Endothelial cell of umbilical vein (primary cell): Measurements from ENCODE around the gene VRTN. TPM values are rescaled to one million over a fixed set of nuclear protein-coding genes. Genes with fewer than 3 reads are reported as not detected.

Experiments
- BruUV-seq: library from RNA; stranded (reverse); fragments of 400-500 nt; replicated peaks from 2 replicates; lab custom pipeline; 2021; lab: Mats Ljungman, UMichigan
- CTCF ChIA-PET: fragments of 300-600, 350-600 bp; sonication (Branson Sonifier 250); formaldehyde crosslinking; loops from one replicate; lab custom pipeline; 2021; ENCODE audit warnings: antibody characterized with exemption, inconsistent platforms; lab: Charles Lee
- POLR2A ChIA-PET: fragments of 300-600, 350-600 bp; sonication (Branson Sonifier 250); formaldehyde crosslinking; loops from one replicate; lab custom pipeline; 2021; ENCODE audit warnings: antibody characterized with exemption, inconsistent platforms; lab: Charles Lee
- DNase-seq: peaks from one replicate; pipeline ENCODE4 v3.0.0-alpha.2; 2011; ENCODE audit warnings: low read depth, low spot score
- FAIRE-seq: peaks from 2 replicates; lab custom pipeline; 2011; peaks lifted over from hg19 to GRCh38; lab: Jason Lieb, UNC
- H2AFZ ChIP-seq: 2 replicates; pipeline ENCODE4 v1.6.0; 2012; ENCODE audit warnings: low read depth, low read length, control low read depth, inconsistent platforms
- H3K27ac ChIP-seq: 2 replicates; pipeline ENCODE4 v1.5.1; 2011; ENCODE audit warnings: low read depth, mild to moderate bottlenecking, control low read depth, low read length, moderate library complexity; ENCODE audit not compliant: insufficient read depth
- H3K27me3 ChIP-seq, 2 experiments: 2 replicates each; pipeline versions ENCODE4 v1.6.0 to v1.6.1; 2011; ENCODE audit warnings: low read length in 2 of 2, mixed read lengths in 1 of 2; ENCODE audit not compliant: control insufficient read depth in 2 of 2, insufficient read depth in 2 of 2
- H3K36me3 ChIP-seq, 2 experiments: 2 replicates in 1 of 2; 3 replicates in 1 of 2; pipeline ENCODE4 v1.5.1; 2011; ENCODE audit warnings: low read length in 2 of 2, mild to moderate bottlenecking in 1 of 2, moderate library complexity in 1 of 2; ENCODE audit not compliant: control insufficient read depth in 2 of 2, insufficient read depth in 2 of 2; ENCODE audit errors: extremely low read depth in 1 of 2
- H3K4me1 ChIP-seq: 3 replicates; pipeline ENCODE4 v1.5.1; 2011; ENCODE audit warnings: mild to moderate bottlenecking, low read length; ENCODE audit not compliant: control insufficient read depth, insufficient read depth; ENCODE audit errors: extremely low read depth
- H3K4me2 ChIP-seq: 2 replicates; pipeline ENCODE4 v1.6.1; 2011; ENCODE audit warnings: low read length, control low read depth, mixed read lengths; ENCODE audit not compliant: insufficient read depth
- H3K4me3 ChIP-seq, 3 experiments: fragments of 200-600 bp in 1 of 3; sonication (generic), shearing (Covaris generic) in 1 of 3; replicated peaks in 1 of 3; 2 replicates each; pipeline ENCODE4 v1.5.1; 2011 to 2016; ENCODE audit warnings: control low read depth in 3 of 3, low read length in 3 of 3, mild to moderate bottlenecking in 2 of 3, inconsistent platforms in 1 of 3, low read depth in 1 of 3, moderate library complexity in 1 of 3; ENCODE audit not compliant: insufficient read depth in 1 of 3
- H3K79me2 ChIP-seq: 2 replicates; pipeline ENCODE4 v1.6.0; 2012; ENCODE audit warnings: low read length, inconsistent platforms; ENCODE audit not compliant: control insufficient read depth, insufficient read depth
- H3K9ac ChIP-seq: replicated peaks from 2 replicates; pipeline ENCODE3; 2011; ENCODE audit warnings: low read length, control low read depth; ENCODE audit not compliant: insufficient read depth; ENCODE audit errors: extremely low read depth
- H3K9me1 ChIP-seq: replicated peaks from 3 replicates; pipeline ENCODE4 v1.6.0; 2011; ENCODE audit warnings: mild to moderate bottlenecking, low read length; ENCODE audit not compliant: control insufficient read depth, insufficient read depth; ENCODE audit errors: extremely low read depth
- H3K9me3 ChIP-seq: replicated peaks from 2 replicates; pipeline ENCODE4 v1.5.1; 2012; ENCODE audit warnings: low read length, inconsistent platforms; ENCODE audit not compliant: control insufficient read depth, insufficient read depth
- H4K20me1 ChIP-seq: replicated peaks from 2 replicates; pipeline ENCODE3; 2011; ENCODE audit warnings: mild to moderate bottlenecking, low read length; ENCODE audit not compliant: control insufficient read depth, insufficient read depth; ENCODE audit errors: extremely low read depth
- EZH2 ChIP-seq: IDR thresholded peaks from 2 replicates; pipeline ENCODE4 v1.6.1; 2012; ENCODE audit warnings: borderline replicate concordance, low read depth, mild to moderate bottlenecking, moderate library complexity, low read length, inconsistent platforms; ENCODE audit not compliant: severe bottlenecking
- FOS ChIP-seq: IDR thresholded peaks from 2 replicates; pipeline ENCODE4 v1.6.1; 2011; ENCODE audit warnings: mild to moderate bottlenecking, low read length, moderate library complexity, borderline replicate concordance; ENCODE audit not compliant: insufficient read depth
- GATA2 ChIP-seq: IDR thresholded peaks from 2 replicates; pipeline ENCODE4 v1.7.0; 2011; ENCODE audit warnings: low read depth, mild to moderate bottlenecking, moderate library complexity, mixed read lengths, low read length; ENCODE audit not compliant: insufficient read length, insufficient read depth
- JUN ChIP-seq: IDR thresholded peaks from 2 replicates; pipeline ENCODE4 v1.6.1; 2011; ENCODE audit warnings: borderline replicate concordance, low read depth; ENCODE audit not compliant: insufficient read length, insufficient read depth
- MYC ChIP-seq: IDR thresholded peaks from one replicate; pipeline ENCODE4 v1.6.1; 2011; ENCODE audit warnings: mild to moderate bottlenecking, low read depth, low read length
- POLR2A ChIP-seq: IDR thresholded peaks from 2 replicates; pipeline ENCODE4 v1.6.1; 2012; ENCODE audit warnings: low read depth, mild to moderate bottlenecking, control low read depth, low read length
- POLR2AphosphoS5 ChIP-seq: IDR thresholded peaks from 2 replicates; pipeline ENCODE4 v1.6.1; 2012; ENCODE audit warnings: low read depth, mild to moderate bottlenecking, control low read depth, low read length, moderate library complexity; ENCODE audit not compliant: insufficient read depth
- dilution Hi-C: fragments of 300-500 bp; cut with MboI; formaldehyde crosslinking; loops from one replicate; pipeline ENCODE4 v1.15.0; 2019; ENCODE audit warnings: low sequenced_read_pairs; ENCODE audit not compliant: extremely low pct_ligation_motif_present
- intact Hi-C: fragments of 100-400 bp; cut with micrococcal nuclease; formaldehyde crosslinking; loops from one replicate; pipeline ENCODE4 v1.10.0; 2022
- polyA plus RNA-seq, 4 experiments: library from polyadenylated mRNA; depleted of rRNA in 3 of 4; stranded (reverse) in 3 of 4; unstranded in 1 of 4; fragments of >200 nt; gene quantifications; 2 replicates each; pipeline versions ENCODE4 v1.2.1 to v1.2.3, GENCODE V29; 2011 to 2012; ENCODE audit warnings: missing spikeins in 1 of 4
- total RNA-seq: library from RNA; stranded (reverse); gene quantifications from 2 replicates; pipeline ENCODE4 v1.2.3, GENCODE V29; 2021
- TF ChIP-seq, protein P1 (sequence below), 2 donors: IDR thresholded peaks; 1 replicate in 1 of 2; 2 replicates in 1 of 2; pipeline ENCODE4 v1.5.1; 2011; ENCODE audit warnings: low read length in 2 of 2, mild to moderate bottlenecking in 2 of 2, moderate library complexity in 2 of 2, control low read depth in 1 of 2, inconsistent platforms in 1 of 2, low read depth in 1 of 2; ENCODE audit not compliant: insufficient read depth in 1 of 2; ENCODE audit errors: extremely low read depth in 1 of 2
- TF ChIP-seq, protein P2 (sequence below): IDR thresholded peaks from 2 replicates; pipeline ENCODE4 v1.6.1; 2011; ENCODE audit not compliant: insufficient read depth, insufficient read length

Gene VRTN
- total and polyA plus RNA-seq, 2 donors (not counting 3 experiments of a cell fraction or from before 2014, with no cell fraction given), result 0.03 TPM; not detected in 1

DNA sequence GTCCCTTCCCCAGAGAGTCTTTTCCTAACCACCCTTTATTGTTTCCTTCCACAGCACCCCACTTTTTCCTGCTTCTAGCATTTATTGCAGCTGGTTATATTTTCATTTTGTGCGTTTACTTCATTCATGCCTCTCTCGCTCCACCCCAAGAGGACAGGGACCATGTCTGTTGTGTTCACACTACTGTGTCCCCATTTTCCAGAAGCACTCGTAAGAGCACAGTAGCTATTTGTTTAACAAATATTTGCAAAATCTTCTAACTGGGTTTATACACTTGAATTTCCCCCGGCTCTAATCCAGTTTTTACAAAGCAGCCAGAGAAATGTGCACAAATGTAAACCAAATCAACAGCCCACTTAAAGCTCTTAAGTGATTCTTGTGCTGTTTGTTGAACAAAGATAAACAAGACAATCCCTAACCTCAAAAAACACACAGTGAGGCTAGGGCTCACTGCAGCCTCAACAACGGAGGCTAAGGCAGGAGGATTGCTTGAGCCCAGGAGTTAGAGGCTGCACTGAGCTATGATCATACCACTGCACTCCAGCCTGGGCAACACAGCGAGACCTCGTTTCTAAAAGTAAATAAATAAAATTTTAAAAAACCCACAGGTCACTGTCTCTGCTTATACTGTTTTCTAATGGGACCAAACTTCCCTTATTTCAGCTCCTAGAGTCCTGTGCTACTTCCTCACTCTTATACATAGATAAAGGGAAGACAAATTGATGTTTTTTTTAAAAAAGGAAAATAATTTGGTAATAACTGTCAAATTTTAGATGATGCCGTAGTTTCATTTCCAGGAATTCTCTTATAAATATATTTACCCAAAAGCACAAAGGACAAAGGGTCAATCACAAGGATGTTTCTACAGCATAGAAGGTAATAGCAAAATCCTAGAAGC, 38.9 kb upstream of the VRTN start:
- ChIA-PET POLR2A (no interaction called here), CTCF (interaction anchor here (0.7 to 1.8 kb wide), 5 partner anchors 13 to 201 kb away, joined by 3 to 8 read pairs (median 3); no protein-coding TSS in a partner anchor)
- Histone ChIP-seq H2AFZ (no peak overlapping the region), H4K20me1 (no peaks in the 10 kb centered on the region), H3K9me3 (no peaks in the 10 kb centered on the region), H3K27ac (no peak overlapping the region), H3K79me2 (no peaks in the 10 kb centered on the region), H3K4me2 (no peak overlapping the region), H3K36me3 (no peaks in the 10 kb centered on the region), H3K27me3 (peaks cover 0 to 5% of the 10 kb centered on the region in 2 experiments), H3K9ac (no peak overlapping the region), H3K4me3 (no peak overlapping the region), H3K9me1 (no peaks in the 10 kb centered on the region), H3K4me1 (no peaks in the 10 kb centered on the region)
- TF ChIP-seq EZH2, result no peak
- TF ChIP-seq POLR2AphosphoS5, result no peak
- TF ChIP-seq POLR2A, result no peak
- TF ChIP-seq, protein P1, sequence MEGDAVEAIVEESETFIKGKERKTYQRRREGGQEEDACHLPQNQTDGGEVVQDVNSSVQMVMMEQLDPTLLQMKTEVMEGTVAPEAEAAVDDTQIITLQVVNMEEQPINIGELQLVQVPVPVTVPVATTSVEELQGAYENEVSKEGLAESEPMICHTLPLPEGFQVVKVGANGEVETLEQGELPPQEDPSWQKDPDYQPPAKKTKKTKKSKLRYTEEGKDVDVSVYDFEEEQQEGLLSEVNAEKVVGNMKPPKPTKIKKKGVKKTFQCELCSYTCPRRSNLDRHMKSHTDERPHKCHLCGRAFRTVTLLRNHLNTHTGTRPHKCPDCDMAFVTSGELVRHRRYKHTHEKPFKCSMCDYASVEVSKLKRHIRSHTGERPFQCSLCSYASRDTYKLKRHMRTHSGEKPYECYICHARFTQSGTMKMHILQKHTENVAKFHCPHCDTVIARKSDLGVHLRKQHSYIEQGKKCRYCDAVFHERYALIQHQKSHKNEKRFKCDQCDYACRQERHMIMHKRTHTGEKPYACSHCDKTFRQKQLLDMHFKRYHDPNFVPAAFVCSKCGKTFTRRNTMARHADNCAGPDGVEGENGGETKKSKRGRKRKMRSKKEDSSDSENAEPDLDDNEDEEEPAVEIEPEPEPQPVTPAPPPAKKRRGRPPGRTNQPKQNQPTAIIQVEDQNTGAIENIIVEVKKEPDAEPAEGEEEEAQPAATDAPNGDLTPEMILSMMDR (IDR thresholded peaks at IDR 0.05; ENCODE audit: extremely low read depth in 1 of 2, insufficient read depth in 1 of 2, low read depth in 1 of 2, low read length in 2 of 2), result no peak
- TF ChIP-seq MYC, result no peak
- TF ChIP-seq, protein P2, sequence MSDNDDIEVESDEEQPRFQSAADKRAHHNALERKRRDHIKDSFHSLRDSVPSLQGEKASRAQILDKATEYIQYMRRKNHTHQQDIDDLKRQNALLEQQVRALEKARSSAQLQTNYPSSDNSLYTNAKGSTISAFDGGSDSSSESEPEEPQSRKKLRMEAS, result no peak
- TF ChIP-seq FOS, result no peak
- TF ChIP-seq GATA2, result no peak
- no peak for TF ChIP-seq JUN
- intact Hi-C loops (no loop called here), dilution Hi-C loops (no loop called here)
- BruUV-seq, result no TSS peak
- FAIRE-seq (no peak), DNase-seq (no peak)
